Measurements from ENCODE around the gene ANKRD39. TPM values are rescaled to one million over a fixed set of nuclear protein-coding genes. Genes with fewer than 3 reads are reported as not detected.

ANKRD39 gene
- total RNA-seq, 4 donors from 2014 or later, result 9.7 to 55.3 (median 12.7) TPM

DNA sequence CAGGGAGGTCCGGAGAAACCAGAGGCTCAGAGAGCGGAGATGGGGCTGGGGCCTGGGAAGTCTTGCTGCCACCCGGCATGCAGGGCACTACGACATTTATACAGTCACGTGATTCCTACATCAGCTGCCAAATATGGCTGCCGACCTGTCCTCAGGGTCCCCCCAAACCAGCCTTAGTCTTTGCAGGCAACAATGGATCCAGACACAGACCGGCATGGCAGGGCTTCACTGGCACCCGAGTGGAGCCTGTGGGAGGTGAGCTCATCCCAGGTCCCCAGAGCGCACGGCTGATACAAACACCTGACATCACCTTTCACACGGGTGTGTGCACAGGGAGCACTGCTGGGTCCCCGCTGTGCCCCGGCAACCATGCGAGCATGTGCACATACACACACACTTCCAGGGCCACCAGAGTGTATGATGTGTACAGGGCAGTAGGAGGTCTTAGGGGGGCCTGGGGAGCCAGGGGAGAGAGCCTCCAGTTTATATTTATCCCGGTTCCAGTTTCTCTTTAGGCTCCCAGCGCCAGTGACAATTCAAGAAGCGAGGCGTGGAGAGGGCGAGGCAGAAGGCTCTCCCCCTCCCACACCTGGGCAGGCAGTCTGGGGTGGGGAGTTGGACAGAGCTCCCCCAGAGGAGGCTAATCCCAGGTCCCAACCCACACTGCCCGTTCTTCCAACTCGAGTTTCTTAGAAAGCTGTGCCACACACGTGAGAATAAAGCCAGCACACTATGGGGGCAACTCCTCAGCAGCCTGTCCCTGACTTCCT is 9.4 kb upstream of the ANKRD39 start:
- peak overlapping the region; percentile 94 to 100 (median 96) for H3K27ac ChIP-seq
- in situ Hi-C loops (cut with MboI; ENCODE audit: low pct_ligation_motif_present in 1 of 4, low pct_unique_long_range_greater_than_20kb in 1 of 4, low sequenced_read_pairs in 3 of 4), result no loop called here

GRCh38 chr2:96866586-96866985 is 8.8 kb upstream of the ANKRD39 start:
- H3K27ac ChIP-seq, result peak overlapping the region; percentile 94 to 100 (median 96)
- DNase-seq, result no peak
- intact Hi-C loops (cut with DNase I; ENCODE audit: low total_unique reads) (no loop called here), in situ Hi-C loops (cut with MboI; ENCODE audit: low pct_ligation_motif_present in 1 of 4, low pct_unique_long_range_greater_than_20kb in 1 of 4, low sequenced_read_pairs in 3 of 4) (no loop called here)
- H3K36me3 ChIP-seq, result peaks cover 0 to 17% (median 6%) of the 10 kb centered on the region in 4 donors
- H3K9me3 ChIP-seq, result no peaks in the 10 kb centered on the region
- peaks cover 24 to 50% (median 44%) of the 10 kb centered on the region in 4 donors for H3K4me1 ChIP-seq
- TF ChIP-seq CTCF (IDR thresholded peaks at IDR 0.05) (no peak), POLR2AphosphoS5 (IDR thresholded peaks at IDR 0.05) (no peak), EP300 (IDR thresholded peaks at IDR 0.05; ENCODE audit: low read depth) (no peak), POLR2A (IDR thresholded peaks at IDR 0.05) (no peak)
- H3K4me3 ChIP-seq, result peak overlapping the region in 1 of 4 donors; percentile 78
- H3K27me3 ChIP-seq, result no peaks in the 10 kb centered on the region
- WGBS, 2 donors (ENCODE audit: low coverage in 1 of 2), result 75% methylated on average over 7 of the region's 8 CpGs; no CpG with 5 or more reads in 1 of the 2 donors

More for the DNA sequence above, 9.4 kb upstream of the ANKRD39 start:
- TF ChIP-seq EP300 (IDR thresholded peaks at IDR 0.05; ENCODE audit: low read depth), result no peak
- no peak for TF ChIP-seq POLR2AphosphoS5 (IDR thresholded peaks at IDR 0.05)
- no peak for TF ChIP-seq CTCF (IDR thresholded peaks at IDR 0.05)
- TF ChIP-seq POLR2A (IDR thresholded peaks at IDR 0.05), result no peak
- intact Hi-C loops (cut with DNase I; ENCODE audit: low total_unique reads), result no loop called here
- no peak for DNase-seq
- WGBS, 2 donors (ENCODE audit: low coverage in 1 of 2), result 44% methylated on average over 20 of the region's 22 CpGs; no CpG with 5 or more reads in 1 of the 2 donors
- no peaks in the 10 kb centered on the region for H3K27me3 ChIP-seq
- H3K36me3 ChIP-seq, result peaks cover 0 to 16% (median 6%) of the 10 kb centered on the region in 4 donors
- peaks cover 24 to 44% (median 39%) of the 10 kb centered on the region in 4 donors for H3K4me1 ChIP-seq
- H3K9me3 ChIP-seq, result no peaks in the 10 kb centered on the region
- peak overlapping the region in 2 of 4 donors; percentile 73 to 78 for H3K4me3 ChIP-seq

GRCh38 chr2:96866149-96866548 is 8.3 kb upstream of the ANKRD39 start:
- intact Hi-C loops (cut with DNase I; ENCODE audit: low total_unique reads) (no loop called here), in situ Hi-C loops (cut with MboI; ENCODE audit: low pct_ligation_motif_present in 1 of 4, low pct_unique_long_range_greater_than_20kb in 1 of 4, low sequenced_read_pairs in 3 of 4) (no loop called here)
- no peak for DNase-seq
- Histone ChIP-seq H3K9me3 (no peaks in the 10 kb centered on the region), H3K36me3 (peaks cover 0 to 21% (median 6%) of the 10 kb centered on the region in 4 donors), H3K27ac (peak overlapping the region in 3 of 4 donors; percentile 94 to 100 (median 98)), H3K27me3 (no peaks in the 10 kb centered on the region), H3K4me3 (no peak overlapping the region), H3K4me1 (peaks cover 23 to 50% (median 46%) of the 10 kb centered on the region in 4 donors)
- no peak for TF ChIP-seq POLR2A (IDR thresholded peaks at IDR 0.05)
- TF ChIP-seq POLR2AphosphoS5 (IDR thresholded peaks at IDR 0.05), result no peak
- no peak for TF ChIP-seq EP300 (IDR thresholded peaks at IDR 0.05; ENCODE audit: low read depth)
- TF ChIP-seq CTCF (IDR thresholded peaks at IDR 0.05), result no peak
- 81% methylated on average over 14 of the region's 14 CpGs; no CpG with 5 or more reads in 1 of the 2 donors for WGBS, 2 donors (ENCODE audit: low coverage in 1 of 2)

GRCh38 chr2:96865654-96866053 is 7.8 kb upstream of the ANKRD39 start:
- TF ChIP-seq POLR2A (IDR thresholded peaks at IDR 0.05) (no peak), CTCF (IDR thresholded peaks at IDR 0.05) (no peak), EP300 (IDR thresholded peaks at IDR 0.05; ENCODE audit: low read depth) (no peak), POLR2AphosphoS5 (IDR thresholded peaks at IDR 0.05) (no peak)
- intact Hi-C loops (cut with DNase I; ENCODE audit: low total_unique reads) (no loop called here), in situ Hi-C loops (cut with MboI; ENCODE audit: low pct_ligation_motif_present in 1 of 4, low pct_unique_long_range_greater_than_20kb in 1 of 4, low sequenced_read_pairs in 3 of 4) (no loop called here)
- Histone ChIP-seq H3K27me3 (no peaks in the 10 kb centered on the region), H3K9me3 (no peaks in the 10 kb centered on the region), H3K4me1 (peaks cover 18 to 45% (median 41%) of the 10 kb centered on the region in 4 donors), H3K36me3 (peaks cover 0 to 23% (median 6%) of the 10 kb centered on the region in 4 donors), H3K27ac (peak overlapping the region in 2 of 4 donors; percentile 94 to 100), H3K4me3 (no peak overlapping the region)
- WGBS, 2 donors (ENCODE audit: low coverage in 1 of 2), result 77% methylated on average over 16 of the region's 16 CpGs; no CpG with 5 or more reads in 1 of the 2 donors
- DNase-seq, result no peak

Measured in transverse colon (tissue), 4 donors.